ENCODE measurements around the gene SHROOM1. TPM values are rescaled to one million over a fixed set of nuclear protein-coding genes. Genes with fewer than 3 reads are reported as not detected.

Gene SHROOM1
- total and polyA plus RNA-seq, 2 donors (not counting 3 experiments of a cell fraction or from before 2014, with no cell fraction given) = 12.8 to 20.9 TPM

DNA sequence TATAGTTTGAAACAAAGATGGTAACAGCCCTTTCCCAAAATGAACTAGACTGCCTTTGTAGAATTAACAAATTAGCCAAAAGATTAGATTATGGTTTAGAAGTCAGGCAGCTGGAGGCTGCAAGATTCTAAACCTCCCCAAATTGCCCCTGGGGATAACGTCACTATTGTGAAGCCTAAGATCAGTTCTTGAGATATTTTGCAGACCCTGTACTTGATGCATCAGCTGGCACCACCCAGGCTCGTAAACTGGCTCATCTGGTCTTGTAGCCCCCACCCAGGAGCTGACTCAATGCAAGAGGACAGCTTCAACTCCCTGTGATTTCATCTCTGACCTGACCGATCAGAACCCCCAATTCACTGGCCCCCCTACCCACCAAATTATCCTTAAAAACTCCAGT is 21.6 kb downstream of the SHROOM1 start:
- intact Hi-C loops (cut with micrococcal nuclease) (no loop called here), dilution Hi-C loops (cut with MboI; ENCODE audit: extremely low pct_ligation_motif_present, low sequenced_read_pairs) (no loop called here)
- Histone ChIP-seq H3K4me2 (ENCODE audit: insufficient read depth, low read length) (no peak overlapping the region), H3K27ac (ENCODE audit: insufficient read depth, low read depth, low read length) (no peak overlapping the region), H3K36me3 (ENCODE audit: control insufficient read depth in 2 of 2, extremely low read depth in 1 of 2, insufficient read depth in 2 of 2, low read length in 2 of 2) (no peaks in the 10 kb centered on the region), H3K4me1 (ENCODE audit: control insufficient read depth, extremely low read depth, insufficient read depth, low read length) (no peaks in the 10 kb centered on the region), H4K20me1 (replicated peaks; ENCODE audit: control insufficient read depth, extremely low read depth, insufficient read depth, low read length) (no peaks in the 10 kb centered on the region), H3K9ac (replicated peaks; ENCODE audit: extremely low read depth, insufficient read depth, low read length) (no peak overlapping the region), H3K79me2 (ENCODE audit: control insufficient read depth, insufficient read depth, low read length) (no peaks in the 10 kb centered on the region), H3K9me1 (replicated peaks; ENCODE audit: control insufficient read depth, extremely low read depth, insufficient read depth, low read length) (no peaks in the 10 kb centered on the region), H3K4me3 (replicated peaks in 1 of 3; ENCODE audit: insufficient read depth in 1 of 3, low read depth in 1 of 3, low read length in 3 of 3) (no peak overlapping the region), H3K27me3 (ENCODE audit: control insufficient read depth in 2 of 2, insufficient read depth in 2 of 2, low read length in 2 of 2) (peaks cover 20 to 34% of the 10 kb centered on the region in 2 experiments), H3K9me3 (replicated peaks; ENCODE audit: control insufficient read depth, insufficient read depth, low read length) (no peaks in the 10 kb centered on the region), H2AFZ (ENCODE audit: low read depth, low read length) (no peak overlapping the region)
- BruUV-seq (replicated peaks) = no TSS peak
- TF ChIP-seq POLR2AphosphoS5 (IDR thresholded peaks at IDR 0.05; ENCODE audit: insufficient read depth, low read depth, low read length) (no peak), JUN (IDR thresholded peaks at IDR 0.05; ENCODE audit: borderline replicate concordance, insufficient read depth, insufficient read length, low read depth) (no peak), GATA2 (IDR thresholded peaks at IDR 0.05; ENCODE audit: insufficient read depth, insufficient read length, low read depth, low read length) (no peak), POLR2A (IDR thresholded peaks at IDR 0.05; ENCODE audit: low read depth, low read length) (no peak), FOS (IDR thresholded peaks at IDR 0.05; ENCODE audit: borderline replicate concordance, insufficient read depth, low read length) (no peak), MYC (IDR thresholded peaks at IDR 0.05; ENCODE audit: low read depth, low read length) (no peak), EZH2 (IDR thresholded peaks at IDR 0.05; ENCODE audit: borderline replicate concordance, low read depth, low read length, severe bottlenecking) (no peak)
- TF ChIP-seq, protein P1, sequence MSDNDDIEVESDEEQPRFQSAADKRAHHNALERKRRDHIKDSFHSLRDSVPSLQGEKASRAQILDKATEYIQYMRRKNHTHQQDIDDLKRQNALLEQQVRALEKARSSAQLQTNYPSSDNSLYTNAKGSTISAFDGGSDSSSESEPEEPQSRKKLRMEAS (IDR thresholded peaks at IDR 0.05; ENCODE audit: insufficient read depth, insufficient read length) = no peak
- TF ChIP-seq, protein P2, sequence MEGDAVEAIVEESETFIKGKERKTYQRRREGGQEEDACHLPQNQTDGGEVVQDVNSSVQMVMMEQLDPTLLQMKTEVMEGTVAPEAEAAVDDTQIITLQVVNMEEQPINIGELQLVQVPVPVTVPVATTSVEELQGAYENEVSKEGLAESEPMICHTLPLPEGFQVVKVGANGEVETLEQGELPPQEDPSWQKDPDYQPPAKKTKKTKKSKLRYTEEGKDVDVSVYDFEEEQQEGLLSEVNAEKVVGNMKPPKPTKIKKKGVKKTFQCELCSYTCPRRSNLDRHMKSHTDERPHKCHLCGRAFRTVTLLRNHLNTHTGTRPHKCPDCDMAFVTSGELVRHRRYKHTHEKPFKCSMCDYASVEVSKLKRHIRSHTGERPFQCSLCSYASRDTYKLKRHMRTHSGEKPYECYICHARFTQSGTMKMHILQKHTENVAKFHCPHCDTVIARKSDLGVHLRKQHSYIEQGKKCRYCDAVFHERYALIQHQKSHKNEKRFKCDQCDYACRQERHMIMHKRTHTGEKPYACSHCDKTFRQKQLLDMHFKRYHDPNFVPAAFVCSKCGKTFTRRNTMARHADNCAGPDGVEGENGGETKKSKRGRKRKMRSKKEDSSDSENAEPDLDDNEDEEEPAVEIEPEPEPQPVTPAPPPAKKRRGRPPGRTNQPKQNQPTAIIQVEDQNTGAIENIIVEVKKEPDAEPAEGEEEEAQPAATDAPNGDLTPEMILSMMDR (IDR thresholded peaks at IDR 0.05; ENCODE audit: extremely low read depth in 1 of 2, insufficient read depth in 1 of 2, low read depth in 1 of 2, low read length in 2 of 2) = no peak
- ChIA-PET CTCF (interaction anchor here (1.1 to 5.4 kb wide), 7 partner anchors 8 to 57 kb away, joined by 3 to 53 read pairs (median 4); partner anchors contain the start of genes GDF9 and UQCRQ), POLR2A (no interaction called here)
- FAIRE-seq = no peak
- no peak for DNase-seq (ENCODE audit: low read depth, low spot score)
